ENCODE results near the gene TLR4. TPM values are rescaled to one million over a fixed set of nuclear protein-coding genes. Genes with fewer than 3 reads are reported as not detected.

Gene TLR4
- total RNA-seq, 1 donor from 2014 or later: 9.3 TPM

DNA sequence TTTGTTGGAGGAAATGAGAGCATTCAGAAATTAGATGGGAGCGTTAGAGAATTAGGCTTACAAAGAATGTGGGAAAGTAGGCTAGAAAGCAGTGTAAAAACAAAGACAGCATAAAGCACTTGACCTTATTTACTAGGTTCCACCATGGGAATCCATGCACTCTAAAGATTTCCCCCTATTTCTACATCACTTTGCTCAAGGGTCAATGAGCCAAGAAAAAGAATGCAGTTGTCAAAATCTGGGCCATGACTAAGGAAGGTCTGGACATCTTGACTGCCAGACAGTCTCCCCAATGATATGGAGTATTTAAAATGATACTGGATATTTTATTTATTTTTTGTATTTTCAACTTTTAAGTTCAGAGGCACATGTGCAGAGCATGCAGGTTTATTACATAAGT is 3.4 kb downstream of the TLR4 start:
- DNase-seq (ENCODE audit: extremely low spot score in 2 of 2): no peak
- Histone ChIP-seq H3K4me3 (no peak overlapping the region), H3K27ac (no peak overlapping the region), H3K27me3 (no peaks in the 10 kb centered on the region), H3K36me3 (no peaks in the 10 kb centered on the region), H3K4me1 (peaks cover 7% of the 10 kb centered on the region), H3K9me3 (no peaks in the 10 kb centered on the region)
- no peak for TF ChIP-seq POLR2A (IDR thresholded peaks at IDR 0.05)
- intact Hi-C loops (cut with DNase I): no loop called here

DNA sequence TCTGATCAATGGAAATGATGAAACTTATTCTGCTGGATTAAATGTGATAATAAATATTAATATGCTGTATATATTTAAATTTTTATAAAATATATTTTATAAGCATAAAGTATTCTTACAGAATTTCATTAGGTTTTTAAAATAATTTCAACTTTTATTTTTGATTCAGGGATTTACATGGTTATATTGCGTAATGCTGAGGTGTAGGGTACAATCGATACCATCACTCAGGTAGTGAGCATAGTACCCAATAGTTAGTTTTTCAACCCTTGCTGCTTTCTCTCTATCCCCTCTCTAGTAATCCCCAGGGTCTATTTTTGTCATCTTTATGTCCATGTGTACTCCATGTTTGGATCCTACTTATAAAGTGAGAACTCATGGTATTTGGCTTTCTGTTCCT is 5.7 kb downstream of the TLR4 start:
- H3K27me3 ChIP-seq: no peaks in the 10 kb centered on the region
- no peaks in the 10 kb centered on the region for H3K36me3 ChIP-seq
- H3K27ac ChIP-seq: no peak overlapping the region
- TF ChIP-seq POLR2AphosphoS5 (IDR thresholded peaks at IDR 0.05; ENCODE audit: insufficient read depth in 1 of 2, low read depth in 1 of 2): no peak
- no peak for TF ChIP-seq POLR2A (IDR thresholded peaks at IDR 0.05)
- TF ChIP-seq, protein P1, sequence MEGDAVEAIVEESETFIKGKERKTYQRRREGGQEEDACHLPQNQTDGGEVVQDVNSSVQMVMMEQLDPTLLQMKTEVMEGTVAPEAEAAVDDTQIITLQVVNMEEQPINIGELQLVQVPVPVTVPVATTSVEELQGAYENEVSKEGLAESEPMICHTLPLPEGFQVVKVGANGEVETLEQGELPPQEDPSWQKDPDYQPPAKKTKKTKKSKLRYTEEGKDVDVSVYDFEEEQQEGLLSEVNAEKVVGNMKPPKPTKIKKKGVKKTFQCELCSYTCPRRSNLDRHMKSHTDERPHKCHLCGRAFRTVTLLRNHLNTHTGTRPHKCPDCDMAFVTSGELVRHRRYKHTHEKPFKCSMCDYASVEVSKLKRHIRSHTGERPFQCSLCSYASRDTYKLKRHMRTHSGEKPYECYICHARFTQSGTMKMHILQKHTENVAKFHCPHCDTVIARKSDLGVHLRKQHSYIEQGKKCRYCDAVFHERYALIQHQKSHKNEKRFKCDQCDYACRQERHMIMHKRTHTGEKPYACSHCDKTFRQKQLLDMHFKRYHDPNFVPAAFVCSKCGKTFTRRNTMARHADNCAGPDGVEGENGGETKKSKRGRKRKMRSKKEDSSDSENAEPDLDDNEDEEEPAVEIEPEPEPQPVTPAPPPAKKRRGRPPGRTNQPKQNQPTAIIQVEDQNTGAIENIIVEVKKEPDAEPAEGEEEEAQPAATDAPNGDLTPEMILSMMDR (IDR thresholded peaks at IDR 0.05): no peak
- no peaks in the 10 kb centered on the region for H3K9me3 ChIP-seq
- H3K4me3 ChIP-seq: no peak overlapping the region
- intact Hi-C loops (cut with DNase I): no loop called here
- no peaks in the 10 kb centered on the region for H3K4me1 ChIP-seq
- no peak for DNase-seq (ENCODE audit: extremely low spot score in 2 of 2)

DNA sequence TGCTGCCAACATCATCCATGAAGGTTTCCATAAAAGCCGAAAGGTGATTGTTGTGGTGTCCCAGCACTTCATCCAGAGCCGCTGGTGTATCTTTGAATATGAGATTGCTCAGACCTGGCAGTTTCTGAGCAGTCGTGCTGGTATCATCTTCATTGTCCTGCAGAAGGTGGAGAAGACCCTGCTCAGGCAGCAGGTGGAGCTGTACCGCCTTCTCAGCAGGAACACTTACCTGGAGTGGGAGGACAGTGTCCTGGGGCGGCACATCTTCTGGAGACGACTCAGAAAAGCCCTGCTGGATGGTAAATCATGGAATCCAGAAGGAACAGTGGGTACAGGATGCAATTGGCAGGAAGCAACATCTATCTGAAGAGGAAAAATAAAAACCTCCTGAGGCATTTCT is 10.1 kb downstream of the TLR4 start:
- Histone ChIP-seq H3K4me1 (no peaks in the 10 kb centered on the region), H3K36me3 (no peaks in the 10 kb centered on the region), H3K27me3 (no peaks in the 10 kb centered on the region), H3K27ac (no peak overlapping the region), H3K9me3 (no peaks in the 10 kb centered on the region), H3K4me3 (no peak overlapping the region)
- no peak for DNase-seq (ENCODE audit: extremely low spot score in 2 of 2)
- intact Hi-C loops (cut with DNase I): no loop called here
- TF ChIP-seq, protein P1 (IDR thresholded peaks at IDR 0.05): no peak
- TF ChIP-seq POLR2A (IDR thresholded peaks at IDR 0.05) (no peak), POLR2AphosphoS5 (IDR thresholded peaks at IDR 0.05; ENCODE audit: insufficient read depth in 1 of 2, low read depth in 1 of 2) (no peak)

DNA sequence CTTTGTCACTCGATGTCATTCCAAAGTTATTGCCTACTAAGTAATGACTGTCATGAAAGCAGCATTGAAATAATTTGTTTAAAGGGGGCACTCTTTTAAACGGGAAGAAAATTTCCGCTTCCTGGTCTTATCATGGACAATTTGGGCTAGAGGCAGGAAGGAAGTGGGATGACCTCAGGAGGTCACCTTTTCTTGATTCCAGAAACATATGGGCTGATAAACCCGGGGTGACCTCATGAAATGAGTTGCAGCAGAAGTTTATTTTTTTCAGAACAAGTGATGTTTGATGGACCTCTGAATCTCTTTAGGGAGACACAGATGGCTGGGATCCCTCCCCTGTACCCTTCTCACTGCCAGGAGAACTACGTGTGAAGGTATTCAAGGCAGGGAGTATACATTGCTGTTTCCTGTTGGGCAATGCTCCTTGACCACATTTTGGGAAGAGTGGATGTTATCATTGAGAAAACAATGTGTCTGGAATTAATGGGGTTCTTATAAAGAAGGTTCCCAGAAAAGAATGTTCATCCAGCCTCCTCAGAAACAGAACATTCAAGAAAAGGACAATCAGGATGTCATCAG is 11.3 kb downstream of the TLR4 start:
- H3K36me3 ChIP-seq: no peaks in the 10 kb centered on the region
- H3K4me1 ChIP-seq: peaks cover 7% of the 10 kb centered on the region
- TF ChIP-seq, protein P1 (IDR thresholded peaks at IDR 0.05): no peak
- TF ChIP-seq POLR2AphosphoS5 (IDR thresholded peaks at IDR 0.05; ENCODE audit: insufficient read depth in 1 of 2, low read depth in 1 of 2) (no peak), POLR2A (IDR thresholded peaks at IDR 0.05) (no peak)
- intact Hi-C loops (cut with DNase I): no loop called here
- no peak for DNase-seq (ENCODE audit: extremely low spot score in 2 of 2)
- no peak overlapping the region for H3K27ac ChIP-seq
- H3K27me3 ChIP-seq: no peaks in the 10 kb centered on the region
- no peak overlapping the region for H3K4me3 ChIP-seq
- no peaks in the 10 kb centered on the region for H3K9me3 ChIP-seq

DNA sequence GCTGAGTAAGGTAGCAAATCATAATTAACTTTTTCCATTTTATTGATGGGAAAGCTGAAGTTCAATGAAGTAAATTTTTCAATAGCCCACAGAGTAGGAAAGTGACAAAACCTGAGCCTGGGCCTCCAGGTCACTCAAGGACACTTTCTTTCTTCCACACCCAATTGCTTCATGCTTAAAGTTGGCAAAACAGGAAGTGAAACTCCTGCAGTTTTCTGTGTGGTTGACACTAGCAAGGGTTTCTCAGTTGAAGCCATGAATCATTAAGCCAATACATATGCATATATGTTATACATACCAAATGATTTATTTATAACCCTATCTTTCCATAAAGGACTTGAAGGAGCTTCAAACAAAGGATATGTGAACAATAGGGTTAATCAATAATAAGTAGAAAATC is 13.9 kb downstream of the TLR4 start:
- no peaks in the 10 kb centered on the region for H3K36me3 ChIP-seq
- DNase-seq (ENCODE audit: extremely low spot score in 2 of 2): no peak
- no peaks in the 10 kb centered on the region for H3K9me3 ChIP-seq
- intact Hi-C loops (cut with DNase I): no loop called here
- H3K27me3 ChIP-seq: no peaks in the 10 kb centered on the region
- no peak overlapping the region for H3K27ac ChIP-seq
- H3K4me3 ChIP-seq: no peak overlapping the region
- TF ChIP-seq POLR2AphosphoS5 (IDR thresholded peaks at IDR 0.05; ENCODE audit: insufficient read depth in 1 of 2, low read depth in 1 of 2) (no peak), POLR2A (IDR thresholded peaks at IDR 0.05) (no peak)
- TF ChIP-seq, protein P1 (IDR thresholded peaks at IDR 0.05): no peak
- H3K4me1 ChIP-seq: peaks cover 9% of the 10 kb centered on the region

All from vagina (tissue), 2 donors.